8988T (cell line): ENCODE measurements around the gene PAAF1.
A peak's percentile ranks its signal among the peaks of the same experiment; 100 is the strongest.
"Not testable (repeated sequence)": the region's sequence is repeated elsewhere in the genome, so short reads cannot be mapped to it uniquely, and the experiment has no call there.

ENCODE experiments used
- DNase-seq: peaks from one replicate; pipeline ENCODE4 v3.0.0; 2011

PAAF1 gene

GRCh38 chr11:73888244-73888643 lies 11.4 kb downstream of the PAAF1 start:
- no peak for DNase-seq

- DNase-seq, result no peak
Measured at GRCh38 chr11:73889019-73889418, 12.2 kb downstream of the PAAF1 start.

GRCh38 chr11:73889536-73889935 lies 12.7 kb downstream of the PAAF1 start:
- DNase-seq, result no peak

GRCh38 chr11:73893041-73893440 lies 16.2 kb downstream of the PAAF1 start:
- DNase-seq, result no peak

- DNase-seq, result no peak
Measured at GRCh38 chr11:73894725-73895335, 18.0 kb downstream of the PAAF1 start.

- DNase-seq, result no peak
Measured at GRCh38 chr11:73902303-73902702, 25.5 kb downstream of the PAAF1 start.

GRCh38 chr11:73907191-73907590 lies 30.4 kb downstream of the PAAF1 start:
- peak; percentile 78 for DNase-seq

GRCh38 chr11:73912026-73912425 lies 35.2 kb downstream of the PAAF1 start:
- DNase-seq, result no peak

- DNase-seq, result no peak
Measured at GRCh38 chr11:73913472-73913871, 36.7 kb downstream of the PAAF1 start.

GRCh38 chr11:73914284-73914683 lies 37.5 kb downstream of the PAAF1 start:
- DNase-seq, result no peak

GRCh38 chr11:73916435-73916834 lies 39.6 kb downstream of the PAAF1 start:
- no peak for DNase-seq

- no peak for DNase-seq
Measured at GRCh38 chr11:73921180-73921579, 44.4 kb downstream of the PAAF1 start.

- DNase-seq, result no peak
Measured at GRCh38 chr11:73929388-73929787, 52.6 kb downstream of the PAAF1 start.

GRCh38 chr11:73931039-73931645 lies 54.3 kb downstream of the PAAF1 start:
- DNase-seq, result peak; percentile 37

- DNase-seq, result no peak
Measured at GRCh38 chr11:73931951-73932350, 55.2 kb downstream of the PAAF1 start.

- no peak for DNase-seq
Measured at GRCh38 chr11:73932781-73933180, 56.0 kb downstream of the PAAF1 start.

GRCh38 chr11:73936047-73936446 lies 59.2 kb downstream of the PAAF1 start:
- not testable (repeated sequence) for DNase-seq

- no peak for DNase-seq
Measured at GRCh38 chr11:73939096-73939495, 62.3 kb downstream of the PAAF1 start.

GRCh38 chr11:73940801-73941570 lies 64.2 kb downstream of the PAAF1 start:
- DNase-seq, result no peak

- no peak for DNase-seq
Measured at GRCh38 chr11:73942010-73942409, 65.2 kb downstream of the PAAF1 start.

- DNase-seq, result no peak
Measured at GRCh38 chr11:73944085-73944484, 67.3 kb downstream of the PAAF1 start.

- no peak for DNase-seq
Measured at GRCh38 chr11:73944901-73945300, 68.1 kb downstream of the PAAF1 start.

- no peak for DNase-seq
Measured at GRCh38 chr11:73945396-73945795, 68.6 kb downstream of the PAAF1 start.

- no peak for DNase-seq
Measured at GRCh38 chr11:73946798-73947458, 70.1 kb downstream of the PAAF1 start.
